Esophagus muscularis mucosa (tissue), 4 donors: ENCODE data around the gene RAB11FIP5.

Experiments used
- CTCF ChIP-seq, 3 experiments: fragments of 200-600 bp in 2 of 3; fragments of 450-650 bp in 1 of 3; sonication (generic) in 2 of 3; IDR thresholded peaks; one replicate each; pipeline ENCODE4 v1.5.1; 2017 to 2019; ENCODE audit warnings: antibody characterized with exemption in 3 of 3, mild to moderate bottlenecking in 2 of 3, moderate library complexity in 1 of 3
- EP300 ChIP-seq: sonication (generic); formaldehyde crosslinking; IDR thresholded peaks from one replicate; pipeline ENCODE4 v1.6.1; 2017; ENCODE audit warnings: antibody characterized with exemption
- POLR2A ChIP-seq: fragments of 450-650 bp; IDR thresholded peaks from one replicate; pipeline ENCODE4 v1.6.1; 2017; ENCODE audit warnings: antibody characterized with exemption, moderate library complexity, mild to moderate bottlenecking, low read depth
- POLR2AphosphoS5 ChIP-seq, 2 donors: sonication (generic); formaldehyde crosslinking; IDR thresholded peaks; one replicate each; pipeline ENCODE4 v1.6.1; 2017; ENCODE audit warnings: antibody characterized with exemption in 2 of 2

- TF ChIP-seq POLR2AphosphoS5 (IDR thresholded peaks at IDR 0.05) (no peak), CTCF (IDR thresholded peaks at IDR 0.05) (no peak), EP300 (no peak), POLR2A (no peak)
Measured at GRCh38 chr2:73033142-73033765, 79.5 kb downstream of the RAB11FIP5 start.
